Activated CD8-positive, alpha-beta T cell treated with anti-CD3 and anti-CD28 coated beads, Interleukin-2, amount 10 ng/mL, durations not matched to agents 7 days and 5 days (primary cell): ENCODE data around the gene NUDT19. TPM values are rescaled to one million over a fixed set of nuclear protein-coding genes. Genes with fewer than 3 reads are reported as not detected.

ENCODE experiments used
- ATAC-seq: fragments of 150-1000 bp; cut with Tn5 transposase; one replicate; pipeline ENCODE4 v1.10.0; 2021; ENCODE audit warnings: moderate library complexity
- CTCF ChIA-PET: fragments of 350-600 bp; sonication (Branson Sonifier 250); formaldehyde crosslinking; loops from one replicate; lab custom pipeline; 2021; ENCODE audit warnings: antibody characterized with exemption; lab: Charles Lee
- POLR2A ChIA-PET: fragments of 350-600 bp; sonication (Branson Sonifier 250); formaldehyde crosslinking; loops from one replicate; lab custom pipeline; 2021; ENCODE audit warnings: antibody characterized with exemption; lab: Charles Lee
- DNase-seq: peaks from one replicate; pipeline ENCODE4 v3.0.0-alpha.2; 2020
- H3K27ac Mint-ChIP-seq: one replicate; pipeline ENCODE4 v1.8.0; 2021; ENCODE audit warnings: mild to moderate bottlenecking, mixed read lengths
- H3K27me3 Mint-ChIP-seq: one replicate; pipeline ENCODE4 v1.8.0; 2021; ENCODE audit warnings: low read depth, mixed read lengths
- H3K36me3 Mint-ChIP-seq: one replicate; pipeline ENCODE4 v1.8.0; 2021; ENCODE audit warnings: low read depth, mixed read lengths
- H3K4me1 Mint-ChIP-seq: one replicate; pipeline ENCODE4 v1.8.0; 2021; ENCODE audit warnings: low read depth, mixed read lengths
- H3K4me3 Mint-ChIP-seq: one replicate; pipeline ENCODE4 v1.8.0; 2021; ENCODE audit warnings: mild to moderate bottlenecking, mixed read lengths
- H3K9me3 Mint-ChIP-seq: one replicate; pipeline ENCODE4 v1.8.0; 2022; ENCODE audit warnings: mixed read lengths; ENCODE audit not compliant: insufficient read depth
- total RNA-seq, 2 experiments: library from RNA; stranded (reverse); gene quantifications; one replicate each; pipeline ENCODE4 v1.2.3, GENCODE V29; 2021

Gene NUDT19
- total RNA-seq, 2 experiments from 2014 or later, result 12.9 to 14.3 TPM

DNA sequence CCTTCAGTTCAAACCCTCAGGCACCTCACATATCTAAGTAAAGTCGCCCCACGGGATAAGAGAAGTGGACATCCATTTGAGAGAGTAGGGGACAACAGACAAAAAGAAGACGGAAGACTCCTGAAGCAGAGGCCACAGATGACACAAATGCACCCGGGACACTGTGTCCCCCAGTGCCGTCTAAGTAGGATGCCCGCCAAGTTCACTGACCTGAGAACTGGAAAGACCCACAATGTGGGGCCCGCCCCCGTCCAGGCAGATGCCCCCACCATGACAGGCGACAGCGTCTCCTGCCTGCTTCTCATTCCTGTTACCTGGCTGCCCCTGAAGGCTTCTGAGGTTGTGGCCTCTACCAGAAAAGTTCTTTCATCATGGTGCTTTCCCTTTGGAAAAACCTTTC is 33.5 kb upstream of the NUDT19 start:
- no peak for ATAC-seq
- Mint-ChIP-seq H3K36me3 (peaks cover 13% of the 10 kb centered on the region), H3K27ac (no peak overlapping the region), H3K4me1 (peaks cover 8% of the 10 kb centered on the region), H3K27me3 (no peaks in the 10 kb centered on the region), H3K9me3 (no peaks in the 10 kb centered on the region), H3K4me3 (no peak overlapping the region)
- no peak for DNase-seq
- ChIA-PET CTCF (no interaction called here), POLR2A (no interaction called here)

DNA sequence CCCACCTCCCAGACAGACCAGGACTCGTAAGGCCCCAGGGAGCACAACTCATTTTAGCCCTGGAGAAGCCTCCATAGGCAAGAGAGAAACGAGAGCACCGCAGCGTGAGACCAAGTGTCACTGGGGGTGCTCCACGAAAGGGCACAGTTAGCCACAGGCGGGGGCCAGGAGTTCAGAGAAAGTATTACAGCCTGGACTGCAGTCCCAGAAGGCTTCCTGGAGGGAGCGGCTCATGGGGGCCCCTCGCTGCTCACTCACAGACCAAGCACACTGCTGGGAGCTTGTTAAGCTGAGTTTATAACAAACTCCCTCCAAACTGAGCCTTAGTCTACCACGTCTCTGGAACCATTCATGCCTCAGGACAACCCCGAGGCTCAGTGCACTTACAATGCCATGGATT is 33.1 kb upstream of the NUDT19 start:
- H3K4me3 Mint-ChIP-seq, result no peak overlapping the region
- CTCF ChIA-PET, result no interaction called here

GRCh38 chr19:32661318-32661717 is 30.3 kb upstream of the NUDT19 start:
- CTCF ChIA-PET, result no interaction called here
- ATAC-seq (no peak), DNase-seq (no peak)
- H3K27ac Mint-ChIP-seq, result no peak overlapping the region
- H3K4me1 Mint-ChIP-seq, result peaks cover 12% of the 10 kb centered on the region
- no peak overlapping the region for H3K4me3 Mint-ChIP-seq
- no peaks in the 10 kb centered on the region for H3K27me3 Mint-ChIP-seq
- peaks cover 6% of the 10 kb centered on the region for H3K36me3 Mint-ChIP-seq
- POLR2A ChIA-PET, result interaction anchor here (0.6 to 0.7 kb wide), 2 partner anchors 195 to 283 kb away, joined by 3 read pairs; no protein-coding TSS in a partner anchor
- no peaks in the 10 kb centered on the region for H3K9me3 Mint-ChIP-seq

More for the DNA sequence above, 33.1 kb upstream of the NUDT19 start:
- Mint-ChIP-seq H3K4me1 (peaks cover 12% of the 10 kb centered on the region), H3K36me3 (peaks cover 13% of the 10 kb centered on the region), H3K27me3 (no peaks in the 10 kb centered on the region), H3K27ac (no peak overlapping the region), H3K9me3 (no peaks in the 10 kb centered on the region)
- POLR2A ChIA-PET, result no interaction called here
- ATAC-seq (no peak), DNase-seq (no peak)

DNA sequence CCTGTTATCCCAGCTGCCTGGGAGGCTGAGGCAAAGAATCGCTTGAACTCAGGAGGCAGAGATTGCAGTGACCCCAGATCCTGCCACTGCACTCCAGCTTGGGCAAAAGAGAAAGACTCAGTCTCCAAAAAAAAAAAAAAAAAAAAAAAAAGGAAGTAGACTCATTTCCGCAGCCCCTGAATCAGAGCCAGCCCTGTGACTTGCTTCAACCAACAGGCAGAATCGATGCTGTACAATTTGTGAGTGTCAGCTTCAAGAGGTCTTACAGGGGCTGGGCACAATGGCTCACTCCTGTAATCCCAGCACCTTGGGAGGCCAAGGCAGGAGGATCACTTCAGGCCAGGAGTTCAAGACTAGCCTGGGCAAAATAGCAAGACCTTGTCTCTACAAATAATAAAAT is 29.4 kb upstream of the NUDT19 start:
- DNase-seq (peak; percentile 28), ATAC-seq (no peak)
- no peaks in the 10 kb centered on the region for H3K27me3 Mint-ChIP-seq
- no peak overlapping the region for H3K4me3 Mint-ChIP-seq
- H3K9me3 Mint-ChIP-seq, result no peaks in the 10 kb centered on the region
- POLR2A ChIA-PET, result interaction anchor here (0.6 kb wide), 1 partner anchor 258 kb away, joined by 3 read pairs; no protein-coding TSS in a partner anchor
- CTCF ChIA-PET, result no interaction called here
- peaks cover 4% of the 10 kb centered on the region for H3K36me3 Mint-ChIP-seq
- peak overlapping the region; percentile 46 for H3K27ac Mint-ChIP-seq
- H3K4me1 Mint-ChIP-seq, result peaks cover 12% of the 10 kb centered on the region

DNA sequence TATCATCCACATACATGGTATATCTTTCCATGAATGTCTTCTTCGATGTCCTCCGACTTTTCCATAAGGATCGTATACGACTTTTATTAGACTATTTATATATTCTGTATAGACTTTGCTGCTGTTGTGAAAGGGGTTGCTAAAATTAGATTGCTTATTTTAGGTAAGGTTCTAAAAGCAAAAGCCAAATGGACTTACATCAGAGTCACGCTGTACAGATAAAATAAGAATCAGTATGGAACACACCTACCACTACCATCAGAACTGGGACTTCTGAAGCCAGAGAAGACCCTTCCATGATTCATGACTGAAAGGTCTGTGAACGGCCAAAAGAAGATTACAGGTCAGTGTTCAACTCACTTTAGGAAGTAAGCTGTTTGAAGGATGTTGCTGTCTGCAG is 25.5 kb upstream of the NUDT19 start:
- POLR2A ChIA-PET, result no interaction called here

GRCh38 chr19:32669310-32669709 is 22.3 kb upstream of the NUDT19 start:
- ChIA-PET CTCF (no interaction called here), POLR2A (no interaction called here)
- Mint-ChIP-seq H3K36me3 (peaks cover 8% of the 10 kb centered on the region), H3K27ac (no peak overlapping the region), H3K9me3 (no peaks in the 10 kb centered on the region), H3K4me1 (peaks cover 38% of the 10 kb centered on the region), H3K4me3 (no peak overlapping the region), H3K27me3 (peaks cover 2% of the 10 kb centered on the region)
- ATAC-seq, result no peak
- no peak for DNase-seq

More for the DNA sequence above, 25.5 kb upstream of the NUDT19 start:
- Mint-ChIP-seq H3K36me3 (peaks cover 4% of the 10 kb centered on the region), H3K27me3 (no peaks in the 10 kb centered on the region), H3K9me3 (no peaks in the 10 kb centered on the region), H3K27ac (no peak overlapping the region), H3K4me1 (peaks cover 23% of the 10 kb centered on the region), H3K4me3 (no peak overlapping the region)
- DNase-seq (no peak), ATAC-seq (no peak)
- CTCF ChIA-PET, result interaction anchor here (1.7 kb wide), 1 partner anchor 9 kb away, joined by 6 read pairs; the partner anchor contains the start of gene ANKRD27

- Mint-ChIP-seq H3K9me3 (no peaks in the 10 kb centered on the region), H3K27me3 (peaks cover 8% of the 10 kb centered on the region), H3K4me1 (peaks cover 43% of the 10 kb centered on the region), H3K4me3 (no peak overlapping the region), H3K27ac (no peak overlapping the region), H3K36me3 (peaks cover 5% of the 10 kb centered on the region)
- no peak for ATAC-seq
- ChIA-PET POLR2A (no interaction called here), CTCF (interaction anchor here (1.5 kb wide), 1 partner anchor 305 kb away, joined by 3 read pairs; no protein-coding TSS in a partner anchor)
- no peak for DNase-seq
Observed at GRCh38 chr19:32671883-32672593, 19.6 kb upstream of the NUDT19 start.

DNA sequence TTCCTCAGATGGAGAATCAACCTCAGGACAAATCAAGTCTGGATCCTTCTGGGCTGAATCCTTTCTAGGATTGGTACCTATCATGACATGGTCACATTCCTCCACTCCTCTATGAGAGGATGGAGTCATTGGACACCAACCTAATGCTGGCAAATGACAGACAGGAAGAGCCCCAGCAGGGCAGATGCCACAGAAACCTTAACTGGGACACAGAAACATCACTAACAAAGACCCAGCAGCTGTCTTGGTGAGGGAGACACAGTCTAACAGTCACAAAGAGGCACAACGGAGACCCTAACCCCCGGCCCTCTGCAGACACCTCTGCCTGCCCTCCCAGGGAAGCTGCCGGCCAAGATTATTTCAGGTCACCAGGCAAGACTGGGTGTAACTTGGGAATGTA is 18.8 kb upstream of the NUDT19 start:
- H3K27ac Mint-ChIP-seq, result no peak overlapping the region
- ATAC-seq (no peak), DNase-seq (no peak)
- peak overlapping the region; percentile 51 for H3K4me3 Mint-ChIP-seq
- ChIA-PET POLR2A (no interaction called here), CTCF (interaction anchor here (1.2 to 1.5 kb wide), 2 partner anchors 304 to 405 kb away, joined by 3 read pairs; no protein-coding TSS in a partner anchor)
- H3K4me1 Mint-ChIP-seq, result peaks cover 50% of the 10 kb centered on the region
- H3K27me3 Mint-ChIP-seq, result peaks cover 15% of the 10 kb centered on the region
- peaks cover 5% of the 10 kb centered on the region for H3K36me3 Mint-ChIP-seq
- no peaks in the 10 kb centered on the region for H3K9me3 Mint-ChIP-seq

DNA sequence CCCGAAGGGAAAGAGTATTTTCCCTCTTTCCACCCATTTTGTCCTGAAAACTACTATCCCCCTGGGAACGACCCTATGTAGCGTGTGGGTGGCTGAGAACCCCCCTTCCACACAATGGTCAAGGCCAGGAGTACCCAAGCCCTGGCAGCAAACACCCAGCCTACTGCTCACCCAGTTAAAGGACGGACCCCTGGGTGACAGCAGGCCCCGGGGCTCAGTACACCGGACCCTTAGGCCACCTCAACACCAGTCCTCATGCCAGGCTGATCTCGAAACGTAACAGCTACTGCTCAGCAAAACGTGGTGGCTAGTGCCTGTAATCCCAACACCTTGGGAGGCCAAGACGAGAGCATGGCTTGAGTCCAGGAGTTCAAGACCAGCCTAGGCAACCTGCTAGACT is 18.0 kb upstream of the NUDT19 start:
- Mint-ChIP-seq H3K4me1 (peaks cover 50% of the 10 kb centered on the region), H3K36me3 (peaks cover 5% of the 10 kb centered on the region), H3K9me3 (no peaks in the 10 kb centered on the region), H3K27me3 (peaks cover 17% of the 10 kb centered on the region), H3K27ac (no peak overlapping the region), H3K4me3 (peak overlapping the region; percentile 90)
- POLR2A ChIA-PET, result interaction anchor here (2.2 kb wide), 1 partner anchor 18 kb away, joined by 14 read pairs; the partner anchor contains the start of gene NUDT19
- ATAC-seq (no peak), DNase-seq (no peak)
- CTCF ChIA-PET, result interaction anchor here (1.2 to 1.8 kb wide), 3 partner anchors 9 to 404 kb away, joined by 3 to 6 read pairs (median 3); no protein-coding TSS in a partner anchor

GRCh38 chr19:32674153-32674930 is 17.3 kb upstream of the NUDT19 start:
- peaks cover 48% of the 10 kb centered on the region for H3K4me1 Mint-ChIP-seq
- peaks cover 5% of the 10 kb centered on the region for H3K36me3 Mint-ChIP-seq
- DNase-seq (peak; percentile 34), ATAC-seq (no peak)
- no peaks in the 10 kb centered on the region for H3K9me3 Mint-ChIP-seq
- H3K27me3 Mint-ChIP-seq, result peaks cover 17% of the 10 kb centered on the region
- peak overlapping the region; percentile 88 for H3K27ac Mint-ChIP-seq
- ChIA-PET CTCF (interaction anchor here (0.8 to 1.8 kb wide), 5 partner anchors 9 to 502 kb away, joined by 3 to 6 read pairs (median 3); no protein-coding TSS in a partner anchor), POLR2A (interaction anchor here (0.5 to 2.2 kb wide), 2 partner anchors 17 to 80 kb away, joined by 3 to 14 read pairs; partner anchors contain the start of gene NUDT19)
- peak overlapping the region; percentile 90 for H3K4me3 Mint-ChIP-seq

- DNase-seq (peak; percentile 98), ATAC-seq (peak; percentile 98)
- Mint-ChIP-seq H3K27me3 (peaks cover 21% of the 10 kb centered on the region), H3K4me3 (peak within 1 kb of the TSS; percentile 90), H3K4me1 (peaks cover 42% of the 10 kb centered on the region), H3K27ac (peak within 1 kb of the TSS; percentile 88), H3K9me3 (no peaks in the 10 kb centered on the region), H3K36me3 (peaks cover 5% of the 10 kb centered on the region)
- ChIA-PET POLR2A (interaction anchor here (0.5 to 2.2 kb wide), 3 partner anchors 16 to 230 kb away, joined by 3 to 14 read pairs (median 3); partner anchors contain the start of gene NUDT19), CTCF (interaction anchor here (0.9 to 1.8 kb wide), 4 partner anchors 10 to 75 kb away, joined by 3 to 6 read pairs (median 4); partner anchors contain the start of gene NUDT19)
Observed at GRCh38 chr19:32674931-32675719, 16.5 kb upstream of the NUDT19 start, which contains the start of gene ANKRD27. TSS of gene ANKRD27 (minus strand) at chr19:32675180. CDS start at chr19:32659015, 16,165 bp downstream.
